Kidney epithelial cell (primary cell): ENCODE results near the gene ERG. TPM values are rescaled to one million over a fixed set of nuclear protein-coding genes. Genes with fewer than 3 reads are reported as not detected.

Experiments used
- DNase-seq: peaks from one replicate; pipeline ENCODE4 v3.0.0-alpha.2; 2010; ENCODE audit warnings: low read depth
- H3K27me3 ChIP-seq: 2 replicates; pipeline ENCODE4 v1.6.0; 2011; ENCODE audit warnings: low read length; ENCODE audit not compliant: control insufficient read depth, insufficient read depth
- H3K36me3 ChIP-seq: 2 replicates; pipeline ENCODE4 v1.5.1; 2011; ENCODE audit warnings: low read length; ENCODE audit not compliant: control insufficient read depth, insufficient read depth
- H3K4me3 ChIP-seq: 2 replicates; pipeline ENCODE4 v1.5.1; 2011; ENCODE audit warnings: low read depth, mild to moderate bottlenecking, control low read depth, low read length
- CTCF ChIP-seq: IDR thresholded peaks from 2 replicates; pipeline ENCODE4 v1.5.1; 2011; ENCODE audit warnings: mild to moderate bottlenecking, moderate library complexity, low read length, control low read depth, inconsistent platforms; ENCODE audit not compliant: insufficient read depth, poor library complexity, severe bottlenecking
- total RNA-seq: library from RNA; depleted of rRNA; stranded (reverse); fragments of >200 nt; gene quantifications from 2 replicates; pipeline ENCODE4 v1.2.3, GENCODE V29; 2015

The ERG gene
- total RNA-seq, 1 donor from 2014 or later = 0.29 TPM

- TF ChIP-seq CTCF = no peak
- DNase-seq = no peak
- Histone ChIP-seq H3K36me3 (no peaks in the 10 kb centered on the region), H3K27me3 (no peaks in the 10 kb centered on the region), H3K4me3 (no peak overlapping the region)
Observed at GRCh38 chr21:38428211-38428610, 70.1 kb downstream of the ERG start.

- TF ChIP-seq CTCF = no peak
- H3K27me3 ChIP-seq = no peaks in the 10 kb centered on the region
- DNase-seq = no peak
- no peaks in the 10 kb centered on the region for H3K36me3 ChIP-seq
- no peak overlapping the region for H3K4me3 ChIP-seq
Observed at GRCh38 chr21:38424305-38425019, 73.8 kb downstream of the ERG start.

GRCh38 chr21:38422082-38422481 is 76.2 kb downstream of the ERG start:
- Histone ChIP-seq H3K4me3 (no peak overlapping the region), H3K27me3 (no peaks in the 10 kb centered on the region), H3K36me3 (no peaks in the 10 kb centered on the region)
- DNase-seq = no peak
- no peak for TF ChIP-seq CTCF

GRCh38 chr21:38420140-38420539 is 78.1 kb downstream of the ERG start:
- Histone ChIP-seq H3K36me3 (no peaks in the 10 kb centered on the region), H3K27me3 (no peaks in the 10 kb centered on the region), H3K4me3 (no peak overlapping the region)
- no peak for TF ChIP-seq CTCF
- DNase-seq = no peak

GRCh38 chr21:38417726-38418125 is 80.6 kb downstream of the ERG start:
- no peak for TF ChIP-seq CTCF
- H3K36me3 ChIP-seq = no peaks in the 10 kb centered on the region
- no peak overlapping the region for H3K4me3 ChIP-seq
- no peak for DNase-seq
- H3K27me3 ChIP-seq = no peaks in the 10 kb centered on the region

GRCh38 chr21:38416791-38417190 is 81.5 kb downstream of the ERG start:
- TF ChIP-seq CTCF = no peak
- H3K4me3 ChIP-seq = no peak overlapping the region
- no peaks in the 10 kb centered on the region for H3K36me3 ChIP-seq
- DNase-seq = no peak
- no peaks in the 10 kb centered on the region for H3K27me3 ChIP-seq
